ENCODE measurements around the gene MCM3.
A peak's percentile ranks its signal among the peaks of the same experiment; 100 is the strongest.

The MCM3 gene

DNA sequence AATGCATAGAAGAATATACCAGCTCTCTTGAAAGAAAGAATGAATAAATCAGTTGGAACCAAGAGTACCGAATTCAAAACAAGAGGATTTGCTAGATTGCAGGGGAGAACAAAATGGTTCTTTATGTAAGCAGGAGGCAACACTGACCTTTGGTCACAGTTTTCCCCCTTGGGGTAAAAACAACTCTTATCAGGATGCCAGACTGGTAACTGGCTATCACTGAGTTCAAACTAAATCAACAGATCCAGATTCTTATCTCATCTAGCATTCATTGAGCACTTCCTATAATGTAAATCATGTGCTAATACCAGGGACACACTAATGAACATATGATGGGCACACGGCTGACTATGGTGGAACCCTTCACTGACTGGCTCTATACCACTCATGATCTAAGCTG, 35.5 kb downstream of the MCM3 start:
- H3K27ac ChIP-seq (ENCODE audit: low read depth, low read length) = no peak overlapping the region
- H3K36me3 ChIP-seq (ENCODE audit: insufficient read depth, low read length) = no peaks in the 10 kb centered on the region
- H3K79me2 ChIP-seq (ENCODE audit: control insufficient read depth, insufficient read depth, low read length, unreplicated experiment) = no peaks in the 10 kb centered on the region
- H2AFZ ChIP-seq (ENCODE audit: low read length, unreplicated experiment) = no peak overlapping the region
- H3K27me3 ChIP-seq (ENCODE audit: insufficient read depth, low read length) = peaks cover 84% of the 10 kb centered on the region
- H3K4me1 ChIP-seq (ENCODE audit: control insufficient read depth, insufficient read depth, low read length, unreplicated experiment) = no peaks in the 10 kb centered on the region
- no peak overlapping the region for H3K4me3 ChIP-seq (ENCODE audit: low read depth, low read length)

DNA sequence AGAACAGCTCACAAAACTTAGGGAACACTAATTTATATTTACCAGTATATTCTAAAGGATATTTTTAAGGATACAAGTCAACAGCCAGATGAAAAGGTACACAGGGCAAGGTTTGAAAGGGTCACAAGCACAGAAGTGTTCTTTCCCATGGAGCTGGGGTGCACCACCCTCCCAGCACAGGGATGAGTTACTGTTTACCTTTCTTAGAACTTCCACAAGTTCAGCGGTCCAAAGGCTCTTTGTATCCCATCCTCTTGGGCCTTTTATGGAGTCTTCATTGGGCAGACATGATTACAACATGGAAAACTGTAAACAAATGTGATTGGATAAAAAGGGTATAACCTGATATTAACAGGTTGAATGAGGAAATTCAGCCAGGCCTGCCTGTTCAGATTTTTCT, 39.1 kb downstream of the MCM3 start:
- no peaks in the 10 kb centered on the region for H3K36me3 ChIP-seq (ENCODE audit: insufficient read depth, low read length)
- peaks cover 6% of the 10 kb centered on the region for H3K4me1 ChIP-seq (ENCODE audit: control insufficient read depth, insufficient read depth, low read length, unreplicated experiment)
- H3K27me3 ChIP-seq (ENCODE audit: insufficient read depth, low read length) = peaks cover 59% of the 10 kb centered on the region
- no peaks in the 10 kb centered on the region for H3K79me2 ChIP-seq (ENCODE audit: control insufficient read depth, insufficient read depth, low read length, unreplicated experiment)
- no peak overlapping the region for H2AFZ ChIP-seq (ENCODE audit: low read length, unreplicated experiment)
- H3K27ac ChIP-seq (ENCODE audit: low read depth, low read length) = no peak overlapping the region
- H3K4me3 ChIP-seq (ENCODE audit: low read depth, low read length) = no peak overlapping the region

DNA sequence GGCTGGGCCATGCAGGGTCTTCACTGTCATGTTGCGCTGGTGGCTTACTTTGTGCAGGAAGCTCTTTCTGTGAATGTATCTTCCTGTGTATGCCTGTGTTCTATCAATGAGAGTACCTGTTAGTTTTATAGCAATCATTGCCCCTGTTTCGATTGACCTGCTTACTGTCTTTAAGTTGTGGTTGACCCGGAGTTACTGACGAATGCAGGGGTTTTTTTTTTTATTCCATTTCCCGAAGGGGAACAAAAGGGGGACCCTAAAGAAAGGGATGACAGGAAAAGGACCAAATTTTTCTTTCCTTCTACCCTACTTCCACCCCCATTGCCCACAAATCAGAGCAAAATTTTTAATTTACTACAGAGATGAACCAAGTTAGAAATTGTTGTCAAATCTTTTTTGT, 40.1 kb downstream of the MCM3 start, which contains the start of gene IL17F:
Gene IL17F, minus strand, starts transcription at position 101 of the 400 bp plus-strand sequence. Its CDS starts 71 bp downstream, at position 30.
- Histone ChIP-seq H3K79me2 (ENCODE audit: control insufficient read depth, insufficient read depth, low read length, unreplicated experiment) (no peaks in the 10 kb centered on the region), H3K4me1 (ENCODE audit: control insufficient read depth, insufficient read depth, low read length, unreplicated experiment) (peaks cover 6% of the 10 kb centered on the region), H3K4me3 (ENCODE audit: low read depth, low read length) (no peak within 1 kb of the TSS), H3K36me3 (ENCODE audit: insufficient read depth, low read length) (no peaks in the 10 kb centered on the region), H3K27ac (ENCODE audit: low read depth, low read length) (no peak within 1 kb of the TSS), H3K27me3 (ENCODE audit: insufficient read depth, low read length) (peaks cover 55% of the 10 kb centered on the region), H2AFZ (ENCODE audit: low read length, unreplicated experiment) (no peak within 1 kb of the TSS)

DNA sequence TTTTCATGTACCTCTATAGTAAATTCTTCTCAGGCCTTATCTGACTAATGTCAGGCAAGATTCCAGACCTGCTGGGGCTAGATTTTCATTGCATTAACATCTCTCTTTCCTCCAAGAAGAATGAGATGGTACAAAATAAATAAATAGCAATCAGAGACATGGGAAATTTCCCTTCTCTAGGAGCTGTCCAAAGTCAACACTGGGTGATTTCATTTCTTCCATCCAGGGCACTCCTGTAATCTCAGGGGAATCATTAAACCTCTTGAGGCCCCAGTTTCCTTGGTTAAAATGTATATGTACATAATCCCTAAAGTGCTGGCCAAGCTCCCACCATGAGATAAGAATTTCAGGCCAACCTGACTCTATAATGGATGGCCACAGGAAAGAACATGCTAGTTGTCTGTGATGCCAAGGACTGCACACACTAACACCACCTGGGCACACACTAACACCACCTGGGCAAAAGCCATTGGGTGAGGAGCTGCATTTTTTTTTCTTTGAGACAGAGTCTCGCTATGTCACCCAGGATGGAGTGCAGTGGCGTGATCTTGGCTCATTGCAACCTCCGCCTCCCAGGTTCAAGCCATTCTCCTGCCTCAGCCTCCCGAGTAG, 41.2 kb downstream of the MCM3 start:
- H3K4me1 ChIP-seq (ENCODE audit: control insufficient read depth, insufficient read depth, low read length, unreplicated experiment) = peaks cover 6% of the 10 kb centered on the region
- no peak overlapping the region for H2AFZ ChIP-seq (ENCODE audit: low read length, unreplicated experiment)
- peaks cover 52% of the 10 kb centered on the region for H3K27me3 ChIP-seq (ENCODE audit: insufficient read depth, low read length)
- no peak overlapping the region for H3K27ac ChIP-seq (ENCODE audit: low read depth, low read length)
- H3K36me3 ChIP-seq (ENCODE audit: insufficient read depth, low read length) = no peaks in the 10 kb centered on the region
- no peak overlapping the region for H3K4me3 ChIP-seq (ENCODE audit: low read depth, low read length)
- no peaks in the 10 kb centered on the region for H3K79me2 ChIP-seq (ENCODE audit: control insufficient read depth, insufficient read depth, low read length, unreplicated experiment)

DNA sequence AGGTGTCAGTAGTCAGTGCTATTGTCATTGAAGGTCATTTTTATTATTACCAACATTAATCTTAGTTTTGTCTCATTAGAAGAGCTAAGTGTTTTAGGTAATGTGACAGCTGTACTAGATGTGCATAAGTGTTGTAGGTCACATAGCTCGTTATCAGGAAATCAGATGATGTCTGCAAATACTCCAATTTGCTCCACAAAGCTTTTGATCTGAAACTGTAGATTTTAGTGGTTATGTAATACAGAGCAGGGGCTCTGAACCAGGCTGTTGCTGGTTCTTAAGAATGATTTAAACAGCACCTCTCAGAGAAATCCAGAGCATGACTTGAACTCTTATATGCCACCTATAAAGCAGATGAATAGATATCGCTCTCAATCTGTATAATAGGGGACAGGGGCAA, 42.7 kb downstream of the MCM3 start:
- Histone ChIP-seq H3K4me3 (ENCODE audit: low read depth, low read length) (no peak overlapping the region), H2AFZ (ENCODE audit: low read length, unreplicated experiment) (no peak overlapping the region), H3K4me1 (ENCODE audit: control insufficient read depth, insufficient read depth, low read length, unreplicated experiment) (peaks cover 6% of the 10 kb centered on the region), H3K79me2 (ENCODE audit: control insufficient read depth, insufficient read depth, low read length, unreplicated experiment) (no peaks in the 10 kb centered on the region), H3K27ac (ENCODE audit: low read depth, low read length) (no peak overlapping the region), H3K27me3 (ENCODE audit: insufficient read depth, low read length) (peaks cover 50% of the 10 kb centered on the region), H3K36me3 (ENCODE audit: insufficient read depth, low read length) (no peaks in the 10 kb centered on the region)

DNA sequence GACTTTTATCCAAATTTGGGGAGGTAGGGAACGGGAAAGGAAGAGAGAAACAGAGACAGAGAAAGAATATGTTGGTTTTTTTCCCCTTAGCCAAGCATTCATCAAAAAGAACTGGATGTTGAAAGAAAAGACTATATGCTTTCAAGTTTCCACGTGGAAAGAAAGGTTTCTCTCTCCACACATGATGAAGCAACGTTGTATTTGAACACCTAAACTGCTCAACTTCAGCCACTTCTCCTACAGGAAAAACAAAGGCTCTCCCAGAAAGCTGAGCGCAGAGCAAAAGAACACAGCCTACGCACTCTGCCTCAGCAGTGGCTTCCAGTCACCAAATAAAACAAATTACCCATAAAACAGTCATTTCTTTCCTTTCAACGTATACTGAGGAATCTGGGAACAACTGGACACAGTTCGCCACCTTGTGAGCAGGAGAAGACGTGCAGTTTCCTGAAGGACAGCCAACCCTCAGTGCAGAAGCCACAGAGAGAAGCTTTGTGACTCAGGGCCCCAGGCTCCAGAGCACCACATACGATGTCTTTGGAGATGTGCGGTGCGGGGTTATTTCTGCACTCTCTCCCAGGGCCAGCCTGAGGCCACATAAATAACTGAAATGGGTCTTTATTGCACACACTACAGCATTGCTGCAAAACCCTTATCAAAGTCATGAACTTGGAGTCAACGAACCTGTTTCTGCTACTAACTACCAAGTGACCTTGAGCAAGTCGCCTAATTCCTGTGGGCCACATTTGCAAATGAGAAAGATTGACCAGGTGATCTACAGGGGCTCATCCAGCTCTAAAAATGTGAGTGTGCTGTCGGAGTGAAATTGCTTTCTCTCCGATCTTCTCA, 50.3 kb downstream of the MCM3 start:
- Histone ChIP-seq H3K27ac (ENCODE audit: low read depth, low read length) (no peak overlapping the region), H3K4me1 (ENCODE audit: control insufficient read depth, insufficient read depth, low read length, unreplicated experiment) (no peaks in the 10 kb centered on the region), H3K79me2 (ENCODE audit: control insufficient read depth, insufficient read depth, low read length, unreplicated experiment) (no peaks in the 10 kb centered on the region), H3K4me3 (ENCODE audit: low read depth, low read length) (no peak overlapping the region), H3K36me3 (ENCODE audit: insufficient read depth, low read length) (no peaks in the 10 kb centered on the region), H2AFZ (ENCODE audit: low read length, unreplicated experiment) (peak overlapping the region; percentile 51), H3K27me3 (ENCODE audit: insufficient read depth, low read length) (peaks cover 45% of the 10 kb centered on the region)

DNA sequence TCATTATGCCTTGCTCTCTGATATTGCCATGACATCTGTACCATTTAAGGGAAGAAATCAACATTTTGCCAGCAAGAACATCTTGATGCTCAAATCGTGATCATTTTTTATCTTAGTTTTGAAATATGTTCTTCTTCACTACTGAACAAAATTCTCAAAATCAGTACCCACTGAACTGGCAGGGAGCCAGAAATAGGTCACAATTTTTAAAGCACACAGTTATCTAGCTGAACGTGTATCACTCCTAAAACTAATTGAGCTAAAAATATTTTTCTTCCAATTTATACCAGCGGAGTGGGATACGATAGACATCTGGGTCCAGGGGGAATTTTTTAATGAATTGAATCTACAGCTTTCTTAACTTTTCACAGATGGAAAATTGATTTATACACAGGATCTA, 51.5 kb downstream of the MCM3 start:
- no peak overlapping the region for H3K4me3 ChIP-seq (ENCODE audit: low read depth, low read length)
- no peaks in the 10 kb centered on the region for H3K79me2 ChIP-seq (ENCODE audit: control insufficient read depth, insufficient read depth, low read length, unreplicated experiment)
- no peaks in the 10 kb centered on the region for H3K4me1 ChIP-seq (ENCODE audit: control insufficient read depth, insufficient read depth, low read length, unreplicated experiment)
- peaks cover 43% of the 10 kb centered on the region for H3K27me3 ChIP-seq (ENCODE audit: insufficient read depth, low read length)
- H3K36me3 ChIP-seq (ENCODE audit: insufficient read depth, low read length) = no peaks in the 10 kb centered on the region
- H3K27ac ChIP-seq (ENCODE audit: low read depth, low read length) = no peak overlapping the region
- H2AFZ ChIP-seq (ENCODE audit: low read length, unreplicated experiment) = no peak overlapping the region

DNA sequence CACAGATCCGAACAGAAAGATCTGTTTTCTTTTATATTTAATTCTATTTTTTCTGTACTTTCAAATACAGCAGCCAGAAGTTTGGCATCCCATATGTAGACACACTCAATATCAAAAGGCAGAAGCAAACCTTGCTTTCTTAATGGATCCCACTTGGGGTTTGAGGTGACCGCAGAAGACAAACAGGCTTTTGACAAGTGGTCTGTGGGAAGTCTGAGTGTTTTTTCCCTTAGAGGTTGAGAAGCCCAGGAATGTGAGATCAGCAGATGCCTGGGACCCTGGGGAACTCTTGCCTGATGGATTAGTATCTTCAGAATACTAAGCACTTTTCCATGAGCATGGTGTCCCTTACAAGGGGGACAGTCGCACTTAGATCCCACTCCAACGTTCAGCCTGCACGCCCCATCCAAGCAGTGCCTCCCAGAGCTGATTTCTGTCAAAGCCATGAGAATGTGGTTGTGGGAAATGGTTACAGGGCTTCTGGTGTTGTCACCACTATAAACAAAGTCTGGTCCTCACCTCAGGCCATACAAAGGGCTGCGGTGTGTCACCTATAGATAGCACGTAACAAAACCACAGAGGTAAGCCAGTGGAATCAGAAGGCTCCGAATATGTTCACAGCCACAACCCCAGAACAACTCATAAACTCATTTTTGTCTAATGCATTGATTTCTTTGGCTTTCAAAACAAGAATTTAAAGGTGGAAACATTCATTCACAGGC, 53.0 kb downstream of the MCM3 start:
- Histone ChIP-seq H3K4me3 (ENCODE audit: low read depth, low read length) (no peak overlapping the region), H3K27ac (ENCODE audit: low read depth, low read length) (no peak overlapping the region), H3K27me3 (ENCODE audit: insufficient read depth, low read length) (peaks cover 43% of the 10 kb centered on the region), H3K36me3 (ENCODE audit: insufficient read depth, low read length) (no peaks in the 10 kb centered on the region), H3K4me1 (ENCODE audit: control insufficient read depth, insufficient read depth, low read length, unreplicated experiment) (no peaks in the 10 kb centered on the region), H2AFZ (ENCODE audit: low read length, unreplicated experiment) (no peak overlapping the region), H3K79me2 (ENCODE audit: control insufficient read depth, insufficient read depth, low read length, unreplicated experiment) (no peaks in the 10 kb centered on the region)

DNA sequence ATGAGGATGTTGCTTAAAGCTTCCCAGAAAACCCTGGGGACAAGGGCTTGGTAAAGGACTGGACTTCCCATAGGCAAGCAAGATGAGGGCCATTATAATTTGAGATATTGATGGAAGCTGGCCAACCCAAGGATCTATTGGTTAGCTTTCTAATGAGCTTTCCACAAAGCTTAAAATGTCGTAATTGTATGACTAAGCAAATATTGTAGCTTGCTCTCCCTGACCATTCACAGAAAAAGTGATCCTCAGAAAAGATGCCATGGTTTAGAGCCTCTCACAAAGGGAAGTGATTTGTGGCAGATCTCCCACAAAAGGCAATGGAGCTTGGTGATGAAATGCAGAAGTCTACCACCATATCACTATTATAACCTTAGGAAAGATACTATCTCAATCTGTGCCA, 53.9 kb downstream of the MCM3 start:
- no peak overlapping the region for H3K27ac ChIP-seq (ENCODE audit: low read depth, low read length)
- no peaks in the 10 kb centered on the region for H3K79me2 ChIP-seq (ENCODE audit: control insufficient read depth, insufficient read depth, low read length, unreplicated experiment)
- peaks cover 35% of the 10 kb centered on the region for H3K27me3 ChIP-seq (ENCODE audit: insufficient read depth, low read length)
- H3K4me3 ChIP-seq (ENCODE audit: low read depth, low read length) = no peak overlapping the region
- H3K4me1 ChIP-seq (ENCODE audit: control insufficient read depth, insufficient read depth, low read length, unreplicated experiment) = no peaks in the 10 kb centered on the region
- no peaks in the 10 kb centered on the region for H3K36me3 ChIP-seq (ENCODE audit: insufficient read depth, low read length)
- no peak overlapping the region for H2AFZ ChIP-seq (ENCODE audit: low read length, unreplicated experiment)

DNA sequence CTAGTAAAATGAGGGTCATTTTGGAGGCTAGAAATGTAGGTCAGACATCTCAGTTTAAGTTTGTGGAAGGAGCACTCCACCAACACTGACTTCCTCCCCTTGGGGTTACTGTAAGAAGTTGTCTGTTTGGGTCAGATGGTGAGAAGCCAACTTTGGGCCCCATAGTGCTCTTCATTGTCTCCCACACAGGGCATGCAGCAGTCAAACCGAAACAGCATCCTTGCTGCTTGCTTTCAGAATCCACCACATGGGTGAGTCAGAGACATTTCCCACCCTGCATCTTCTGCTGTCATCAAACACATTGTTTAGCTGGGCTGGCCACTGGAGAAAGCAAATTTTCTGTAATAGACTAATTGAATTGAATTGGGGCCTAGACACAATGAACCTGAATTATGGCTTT, 57.0 kb downstream of the MCM3 start:
- Histone ChIP-seq H3K4me3 (ENCODE audit: low read depth, low read length) (no peak overlapping the region), H3K27ac (ENCODE audit: low read depth, low read length) (no peak overlapping the region), H3K4me1 (ENCODE audit: control insufficient read depth, insufficient read depth, low read length, unreplicated experiment) (no peaks in the 10 kb centered on the region), H3K36me3 (ENCODE audit: insufficient read depth, low read length) (no peaks in the 10 kb centered on the region), H3K79me2 (ENCODE audit: control insufficient read depth, insufficient read depth, low read length, unreplicated experiment) (no peaks in the 10 kb centered on the region), H3K27me3 (ENCODE audit: insufficient read depth, low read length) (peaks cover 56% of the 10 kb centered on the region), H2AFZ (ENCODE audit: low read length, unreplicated experiment) (no peak overlapping the region)
